Neuronal stem cell (in vitro differentiated cells): ENCODE results near the gene OLFML2B.

Experiments
- DNase-seq: peaks from one replicate; pipeline ENCODE4 v3.0.0-alpha.2; 2013; ENCODE audit warnings: low spot score
- H2AFZ ChIP-seq: one replicate; pipeline ENCODE4 v1.6.1; 2013; ENCODE audit warnings: mild to moderate bottlenecking, low read length, inconsistent platforms
- H2AK5ac ChIP-seq: 2 replicates; pipeline ENCODE4 v1.6.1; 2013; ENCODE audit warnings: low read depth, mild to moderate bottlenecking, inconsistent platforms, low read length, moderate library complexity, mixed read lengths
- H2BK120ac ChIP-seq: 2 replicates; pipeline ENCODE4 v1.6.1; 2013; ENCODE audit warnings: low read depth, mild to moderate bottlenecking, inconsistent platforms, low read length, moderate library complexity, mixed read lengths
- H2BK12ac ChIP-seq: one replicate; pipeline ENCODE4 v1.6.1; 2013; ENCODE audit warnings: low read length, inconsistent platforms
- H2BK15ac ChIP-seq: 2 replicates; pipeline ENCODE4 v1.6.1; 2013; ENCODE audit warnings: mild to moderate bottlenecking, low read length, inconsistent platforms, mixed read lengths
- H2BK5ac ChIP-seq: one replicate; pipeline ENCODE4 v1.6.1; 2013; ENCODE audit warnings: inconsistent platforms, mild to moderate bottlenecking, low read length, moderate library complexity
- H3K14ac ChIP-seq: one replicate; pipeline ENCODE4 v1.6.1; 2013; ENCODE audit warnings: low read length, inconsistent platforms
- H3K18ac ChIP-seq: 2 replicates; pipeline ENCODE4 v1.6.1; 2013; ENCODE audit warnings: low read length, inconsistent platforms
- H3K23ac ChIP-seq: 2 replicates; pipeline ENCODE4 v1.6.1; 2013; ENCODE audit warnings: low read depth, mild to moderate bottlenecking, mixed read lengths, low read length, inconsistent platforms; ENCODE audit not compliant: poor library complexity
- H3K27ac ChIP-seq: replicated peaks from 3 replicates; pipeline ENCODE4 v1.5.1; 2013; ENCODE audit warnings: low read length, inconsistent platforms
- H3K27me3 ChIP-seq, 3 experiments: 2 replicates each; pipeline ENCODE4 v1.6.1; 2013; ENCODE audit warnings: low read length in 3 of 3, mild to moderate bottlenecking in 2 of 3, inconsistent platforms in 1 of 3, low read depth in 1 of 3, mixed read lengths in 1 of 3, moderate library complexity in 1 of 3; ENCODE audit not compliant: control insufficient read depth in 3 of 3, insufficient read depth in 3 of 3
- H3K36me3 ChIP-seq, 2 donors: replicated peaks in 1 of 2; 2 replicates each; pipeline ENCODE4 v1.6.1; 2013; ENCODE audit warnings: low read length in 2 of 2; ENCODE audit not compliant: control insufficient read depth in 2 of 2, insufficient read depth in 2 of 2
- H3K4ac ChIP-seq: 2 replicates; pipeline ENCODE4 v1.6.1; 2013; ENCODE audit warnings: inconsistent platforms, mild to moderate bottlenecking, low read length, moderate library complexity
- H3K4me1 ChIP-seq, 2 donors: 1 replicate in 1 of 2; 2 replicates in 1 of 2; pipeline ENCODE4 v1.6.1; 2013; ENCODE audit warnings: low read length in 2 of 2, low read depth in 1 of 2; ENCODE audit not compliant: control insufficient read depth in 2 of 2, insufficient read depth in 1 of 2
- H3K4me2 ChIP-seq: one replicate; pipeline ENCODE4 v1.6.1; 2013; ENCODE audit warnings: mild to moderate bottlenecking, low read length, inconsistent platforms; ENCODE audit not compliant: insufficient read depth, poor library complexity, severe bottlenecking
- H3K4me3 ChIP-seq, 2 donors: 2 replicates each; pipeline ENCODE4 v1.5.1; 2013; ENCODE audit warnings: low read length in 2 of 2, mild to moderate bottlenecking in 2 of 2, inconsistent platforms in 1 of 2, moderate library complexity in 1 of 2
- H3K79me1 ChIP-seq: one replicate; pipeline ENCODE4 v1.6.1; 2013; ENCODE audit warnings: low read depth, mild to moderate bottlenecking, inconsistent platforms, low read length, moderate library complexity
- H3K9ac ChIP-seq: one replicate; pipeline ENCODE4 v1.6.1; 2013; ENCODE audit warnings: mild to moderate bottlenecking, low read depth, low read length, inconsistent platforms; ENCODE audit not compliant: poor library complexity
- H3K9me3 ChIP-seq, 2 donors: replicated peaks in 1 of 2; 2 replicates each; pipeline versions ENCODE3 to v1.6.1; 2013; ENCODE audit warnings: low read length in 2 of 2, mild to moderate bottlenecking in 2 of 2, inconsistent platforms in 1 of 2, low read depth in 1 of 2, mixed read lengths in 1 of 2, moderate library complexity in 1 of 2; ENCODE audit not compliant: control insufficient read depth in 2 of 2, insufficient read depth in 1 of 2
- H4K8ac ChIP-seq: one replicate; pipeline ENCODE4 v1.6.1; 2013; ENCODE audit warnings: low read depth, mild to moderate bottlenecking, inconsistent platforms, low read length, moderate library complexity
- H4K91ac ChIP-seq: one replicate; pipeline ENCODE4 v1.6.1; 2013; ENCODE audit warnings: low read length, low read depth, mild to moderate bottlenecking, inconsistent platforms; ENCODE audit not compliant: poor library complexity
- WGBS, 2 donors: extraction: QIAGEN DNeasy Blood & Tissue Kit; methylation state at CpG; one replicate each; pipeline ENCODE4 v1.1.7; 2013; ENCODE audit warnings: missing lambda C conversion rate in 2 of 2, mixed read lengths in 1 of 2; ENCODE audit not compliant: insufficient read length in 2 of 2, insufficient replicate concordance in 1 of 2; ENCODE audit errors: extremely low coverage in 2 of 2; 5-methylcytosine and 5-hydroxymethylcytosine counted together

OLFML2B gene

GRCh38 chr1:161970633-161971032 is 53.0 kb downstream of the OLFML2B start:
- H2AFZ ChIP-seq: no peak overlapping the region
- H3K4me3 ChIP-seq: no peak overlapping the region
- no peaks in the 10 kb centered on the region for H3K27me3 ChIP-seq
- H3K4ac ChIP-seq: no peak overlapping the region
- no peak overlapping the region for H3K23ac ChIP-seq
- no peak overlapping the region for H2AK5ac ChIP-seq
- H3K9me3 ChIP-seq: no peaks in the 10 kb centered on the region
- no peaks in the 10 kb centered on the region for H3K36me3 ChIP-seq
- no peak overlapping the region for H3K27ac ChIP-seq
- no peak overlapping the region for H4K8ac ChIP-seq
- H2BK15ac ChIP-seq: no peak overlapping the region
- no CpG with 5 or more reads among the region's 3 CpGs for WGBS, 2 donors
- H3K4me1 ChIP-seq: peaks cover 6 to 13% of the 10 kb centered on the region in 2 donors
- no peak overlapping the region for H2BK12ac ChIP-seq
- H3K79me1 ChIP-seq: no peaks in the 10 kb centered on the region
- no peak overlapping the region for H3K18ac ChIP-seq
- H3K9ac ChIP-seq: no peak overlapping the region
- no peak overlapping the region for H2BK120ac ChIP-seq
- H3K4me2 ChIP-seq: no peak overlapping the region
- DNase-seq: no peak
- no peak overlapping the region for H4K91ac ChIP-seq
- no peak overlapping the region for H2BK5ac ChIP-seq
- H3K14ac ChIP-seq: no peak overlapping the region

DNA sequence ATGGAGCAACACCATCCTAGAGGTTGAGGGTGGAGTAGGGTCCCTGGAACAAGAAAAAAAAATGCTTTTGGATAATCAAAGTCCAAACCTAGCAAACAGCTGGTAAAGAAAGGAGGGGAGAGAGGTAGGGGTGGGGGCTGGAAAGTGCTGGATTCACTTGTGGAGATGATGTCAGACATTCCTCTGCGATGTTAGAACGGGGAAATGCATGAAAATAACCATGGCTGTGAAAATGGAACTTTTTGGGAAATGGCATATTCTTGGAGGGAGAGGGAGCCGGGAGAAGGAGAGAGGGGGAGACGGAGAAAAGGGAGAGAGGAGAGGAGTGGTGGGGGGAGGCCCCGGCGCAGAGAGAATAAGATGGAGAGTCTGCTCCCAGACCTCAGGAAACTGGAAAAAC is 53.6 kb downstream of the OLFML2B start:
- Histone ChIP-seq H3K23ac (no peak overlapping the region), H3K9me3 (no peaks in the 10 kb centered on the region), H3K4me2 (no peak overlapping the region), H3K18ac (no peak overlapping the region), H3K4me1 (peaks cover 6 to 13% of the 10 kb centered on the region in 2 donors), H4K8ac (no peak overlapping the region), H2AFZ (no peak overlapping the region), H2BK120ac (no peak overlapping the region), H3K14ac (no peak overlapping the region), H4K91ac (no peak overlapping the region), H3K4ac (no peak overlapping the region), H3K27ac (no peak overlapping the region), H2BK12ac (no peak overlapping the region), H3K27me3 (no peaks in the 10 kb centered on the region), H2BK5ac (no peak overlapping the region), H3K79me1 (no peaks in the 10 kb centered on the region), H3K36me3 (no peaks in the 10 kb centered on the region), H3K4me3 (no peak overlapping the region), H2BK15ac (no peak overlapping the region), H2AK5ac (no peak overlapping the region), H3K9ac (no peak overlapping the region)
- no peak for DNase-seq
- no CpG with 5 or more reads among the region's 6 CpGs for WGBS, 2 donors

GRCh38 chr1:161966067-161966466 is 57.6 kb downstream of the OLFML2B start:
- H3K9me3 ChIP-seq: no peaks in the 10 kb centered on the region
- no peak overlapping the region for H3K18ac ChIP-seq
- H3K4ac ChIP-seq: no peak overlapping the region
- no peak overlapping the region for H3K23ac ChIP-seq
- H3K4me2 ChIP-seq: no peak overlapping the region
- no peak overlapping the region for H2BK12ac ChIP-seq
- H3K36me3 ChIP-seq: no peaks in the 10 kb centered on the region
- no peak overlapping the region for H2BK120ac ChIP-seq
- no peaks in the 10 kb centered on the region for H3K27me3 ChIP-seq
- no peak overlapping the region for H2AK5ac ChIP-seq
- no peak overlapping the region for H2BK5ac ChIP-seq
- H4K8ac ChIP-seq: no peak overlapping the region
- no peak overlapping the region for H3K27ac ChIP-seq
- H2BK15ac ChIP-seq: no peak overlapping the region
- no peak for DNase-seq
- no peak overlapping the region for H2AFZ ChIP-seq
- H3K9ac ChIP-seq: no peak overlapping the region
- no peaks in the 10 kb centered on the region for H3K79me1 ChIP-seq
- no peak overlapping the region for H3K4me3 ChIP-seq
- H3K14ac ChIP-seq: no peak overlapping the region
- no CpG with 5 or more reads among the region's 4 CpGs for WGBS, 2 donors
- no peak overlapping the region for H4K91ac ChIP-seq
- peaks cover 2 to 6% of the 10 kb centered on the region in 2 donors for H3K4me1 ChIP-seq

GRCh38 chr1:161962091-161962887 is 61.4 kb downstream of the OLFML2B start:
- DNase-seq: no peak
- no peak overlapping the region for H3K9ac ChIP-seq
- no peak overlapping the region for H2BK12ac ChIP-seq
- peaks cover 0 to 15% of the 10 kb centered on the region in 2 donors for H3K36me3 ChIP-seq
- H4K91ac ChIP-seq: no peak overlapping the region
- no peak overlapping the region for H3K27ac ChIP-seq
- H3K4ac ChIP-seq: no peak overlapping the region
- H3K18ac ChIP-seq: no peak overlapping the region
- H2BK5ac ChIP-seq: no peak overlapping the region
- peaks cover 2 to 9% of the 10 kb centered on the region in 2 donors for H3K4me1 ChIP-seq
- no peak overlapping the region for H3K14ac ChIP-seq
- H3K4me3 ChIP-seq: no peak overlapping the region
- H3K4me2 ChIP-seq: no peak overlapping the region
- no peak overlapping the region for H2BK120ac ChIP-seq
- H2AFZ ChIP-seq: no peak overlapping the region
- H3K23ac ChIP-seq: no peak overlapping the region
- no peaks in the 10 kb centered on the region for H3K79me1 ChIP-seq
- H3K9me3 ChIP-seq: no peaks in the 10 kb centered on the region
- no peaks in the 10 kb centered on the region for H3K27me3 ChIP-seq
- H2BK15ac ChIP-seq: no peak overlapping the region
- no peak overlapping the region for H2AK5ac ChIP-seq
- WGBS, 2 donors: no CpG with 5 or more reads among the region's 8 CpGs
- no peak overlapping the region for H4K8ac ChIP-seq
